ENCODE results near the gene ADD3. TPM values are rescaled to one million over a fixed set of nuclear protein-coding genes. Genes with fewer than 3 reads are reported as not detected.
"Not testable (repeated sequence)": the region's sequence is repeated elsewhere in the genome, so short reads cannot be mapped to it uniquely, and the experiment has no call there.

Gene ADD3
- total RNA-seq, 1 donor = 1,018 TPM

DNA sequence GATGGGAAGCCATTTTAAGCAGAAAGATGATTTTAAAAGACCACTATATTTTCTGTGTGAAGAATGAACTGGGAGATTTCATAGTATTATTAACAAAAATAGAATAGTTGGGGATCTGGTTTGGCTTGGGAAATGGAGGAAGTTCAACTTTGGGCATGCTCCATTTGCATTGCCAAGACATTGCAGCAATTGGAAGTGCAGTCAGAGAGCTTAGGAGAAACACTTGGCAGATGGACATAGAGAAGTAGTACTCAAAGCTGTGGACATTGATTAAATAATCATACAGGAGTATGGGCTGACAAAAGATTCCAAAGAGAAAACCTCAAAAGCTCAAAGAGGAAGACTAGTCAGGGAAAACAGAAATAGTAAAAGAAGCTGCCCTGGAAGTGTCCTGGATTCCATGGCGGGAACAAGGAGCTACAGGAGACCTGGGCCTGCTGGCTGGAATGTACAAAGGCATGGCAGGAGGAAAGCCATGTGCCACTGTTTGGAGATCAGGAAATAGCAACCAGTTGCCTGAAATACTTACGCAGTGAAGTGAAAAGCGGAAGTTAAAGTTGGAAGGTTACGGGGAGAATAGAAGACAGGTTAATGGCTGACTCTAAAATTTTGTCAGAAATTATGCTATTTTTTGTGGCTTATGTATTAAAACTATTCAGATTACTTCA lies 106.0 kb downstream of the ADD3 start:
- Histone ChIP-seq H3K79me2 (ENCODE audit: insufficient read depth, low read length) (no peaks in the 10 kb centered on the region), H3K4me1 (ENCODE audit: insufficient read depth, low read length) (no peaks in the 10 kb centered on the region), H3K27ac (ENCODE audit: low read depth, low read length) (no peak overlapping the region), H3K36me3 (ENCODE audit: insufficient read depth, low read length) (peaks cover 50% of the 10 kb centered on the region), H3K27me3 (ENCODE audit: insufficient read depth, low read length) (no peaks in the 10 kb centered on the region), H3K4me3 (ENCODE audit: insufficient read depth, low read length) (no peak overlapping the region), H4K20me1 (ENCODE audit: insufficient read depth, low read length) (no peaks in the 10 kb centered on the region), H3K9me3 (ENCODE audit: low read depth, low read length) (no peaks in the 10 kb centered on the region), H2AFZ (ENCODE audit: low read length) (no peak overlapping the region), H3K4me2 (ENCODE audit: insufficient read depth, low read length) (no peak overlapping the region)
- no peak for TF ChIP-seq CTCF (IDR thresholded peaks at IDR 0.05; ENCODE audit: extremely low read depth, low read depth, low read length)
- no peak for DNase-seq (ENCODE audit: insufficient read length, low spot score, missing footprints)

DNA sequence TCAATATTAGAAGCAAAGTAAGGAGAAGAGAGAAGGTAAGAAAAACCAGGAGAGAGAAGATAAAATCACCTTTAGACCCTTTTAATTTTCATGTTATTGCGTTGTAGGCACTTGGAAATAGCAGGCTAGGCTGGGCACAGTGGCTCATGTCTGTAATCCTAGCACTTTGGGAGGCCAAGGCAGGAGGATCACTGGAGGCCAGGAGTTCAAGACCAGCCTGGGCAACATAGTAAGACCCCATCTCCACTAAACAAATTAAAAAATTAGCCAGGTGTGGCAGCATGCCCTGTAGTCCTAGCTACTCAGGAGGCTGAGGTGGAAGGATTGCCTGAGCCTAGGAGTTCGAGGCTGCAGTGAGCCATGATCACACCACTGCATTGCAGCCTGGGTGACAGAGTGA lies 106.9 kb downstream of the ADD3 start:
- DNase-seq (ENCODE audit: insufficient read length, low spot score, missing footprints); H3K9me3 ChIP-seq (ENCODE audit: low read depth, low read length); H3K4me3 ChIP-seq (ENCODE audit: insufficient read depth, low read length); H3K79me2 ChIP-seq (ENCODE audit: insufficient read depth, low read length); H3K4me2 ChIP-seq (ENCODE audit: insufficient read depth, low read length); H3K27me3 ChIP-seq (ENCODE audit: insufficient read depth, low read length); H4K20me1 ChIP-seq (ENCODE audit: insufficient read depth, low read length); H3K4me1 ChIP-seq (ENCODE audit: insufficient read depth, low read length); H2AFZ ChIP-seq (ENCODE audit: low read length); H3K27ac ChIP-seq (ENCODE audit: low read depth, low read length): not testable (repeated sequence)
- peaks cover 58% of the 10 kb centered on the region for H3K36me3 ChIP-seq (ENCODE audit: insufficient read depth, low read length)

DNA sequence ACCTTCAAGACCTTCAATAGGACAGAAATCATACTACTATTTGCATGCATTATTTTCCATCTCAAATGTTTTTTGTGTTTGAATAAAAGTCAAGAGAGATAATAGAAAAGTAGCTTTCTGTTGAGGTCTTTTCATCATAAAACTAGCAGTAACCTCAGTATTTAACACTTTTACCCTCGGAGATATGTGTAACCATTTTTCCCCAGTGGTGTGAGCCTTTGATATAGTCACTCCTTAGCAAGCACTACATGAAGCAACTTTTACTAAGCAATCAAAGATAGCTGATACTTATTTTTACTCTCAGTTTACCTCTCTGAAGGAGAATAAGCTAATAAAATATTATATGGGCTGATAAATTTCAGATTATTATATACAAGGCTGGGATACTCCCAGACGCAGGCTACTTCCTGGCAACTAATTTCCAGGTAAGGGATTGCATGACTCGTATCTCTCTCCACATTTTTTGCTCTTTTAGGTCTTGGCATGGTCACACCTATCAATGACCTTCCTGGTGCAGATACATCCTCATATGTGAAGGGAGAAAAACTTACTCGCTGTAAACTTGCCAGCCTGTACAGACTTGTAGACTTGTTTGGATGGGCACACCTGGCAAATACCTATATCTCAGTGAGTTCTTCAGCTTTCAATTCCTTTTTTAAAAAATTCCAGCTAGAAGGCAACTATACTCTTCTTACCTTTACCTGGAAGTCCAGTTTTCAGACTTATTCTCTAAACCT lies 108.2 kb downstream of the ADD3 start:
- Histone ChIP-seq H3K36me3 (ENCODE audit: insufficient read depth, low read length) (peaks cover 59% of the 10 kb centered on the region), H3K27ac (ENCODE audit: low read depth, low read length) (no peak overlapping the region), H3K4me2 (ENCODE audit: insufficient read depth, low read length) (no peak overlapping the region), H3K27me3 (ENCODE audit: insufficient read depth, low read length) (no peaks in the 10 kb centered on the region), H3K4me3 (ENCODE audit: insufficient read depth, low read length) (no peak overlapping the region), H3K9me3 (ENCODE audit: low read depth, low read length) (no peaks in the 10 kb centered on the region), H3K4me1 (ENCODE audit: insufficient read depth, low read length) (no peaks in the 10 kb centered on the region), H3K79me2 (ENCODE audit: insufficient read depth, low read length) (no peaks in the 10 kb centered on the region), H4K20me1 (ENCODE audit: insufficient read depth, low read length) (no peaks in the 10 kb centered on the region), H2AFZ (ENCODE audit: low read length) (no peak overlapping the region)
- no peak for TF ChIP-seq CTCF (IDR thresholded peaks at IDR 0.05; ENCODE audit: extremely low read depth, low read depth, low read length)
- no peak for DNase-seq (ENCODE audit: insufficient read length, low spot score, missing footprints)

- H3K4me3 ChIP-seq (ENCODE audit: insufficient read depth, low read length) = no peak overlapping the region
- no peak for TF ChIP-seq CTCF (IDR thresholded peaks at IDR 0.05; ENCODE audit: extremely low read depth, low read depth, low read length)
- no peaks in the 10 kb centered on the region for H3K79me2 ChIP-seq (ENCODE audit: insufficient read depth, low read length)
- H3K36me3 ChIP-seq (ENCODE audit: insufficient read depth, low read length) = peaks cover 68% of the 10 kb centered on the region
- H4K20me1 ChIP-seq (ENCODE audit: insufficient read depth, low read length) = no peaks in the 10 kb centered on the region
- H3K4me2 ChIP-seq (ENCODE audit: insufficient read depth, low read length) = no peak overlapping the region
- H3K27me3 ChIP-seq (ENCODE audit: insufficient read depth, low read length) = no peaks in the 10 kb centered on the region
- H3K27ac ChIP-seq (ENCODE audit: low read depth, low read length) = no peak overlapping the region
- DNase-seq (ENCODE audit: insufficient read length, low spot score, missing footprints) = no peak
- no peaks in the 10 kb centered on the region for H3K4me1 ChIP-seq (ENCODE audit: insufficient read depth, low read length)
- no peak overlapping the region for H2AFZ ChIP-seq (ENCODE audit: low read length)
- no peaks in the 10 kb centered on the region for H3K9me3 ChIP-seq (ENCODE audit: low read depth, low read length)
Observed at GRCh38 chr10:110118891-110119621, 111.3 kb downstream of the ADD3 start.
